Neural cell (in vitro differentiated cells): ENCODE results near the gene DEUP1. TPM values are rescaled to one million over a fixed set of nuclear protein-coding genes. Genes with fewer than 3 reads are reported as not detected.

ENCODE experiments used
- H2AFZ ChIP-seq: fragments of 200-600, 300-800 bp; sonication (generic), shearing (Covaris generic); 2 replicates; pipeline ENCODE4 v1.6.0; 2014; ENCODE audit warnings: low read depth, mild to moderate bottlenecking, antibody characterized with exemption, low read length, moderate library complexity
- H3F3A ChIP-seq: fragments of 200-600 bp; shearing (Covaris generic); 2 replicates; pipeline ENCODE4 v1.6.1; 2016; ENCODE audit warnings: mild to moderate bottlenecking, moderate library complexity, mixed read lengths, antibody characterized with exemption, low read length; ENCODE audit not compliant: insufficient read depth, poor library complexity, severe bottlenecking
- H3K27ac ChIP-seq: fragments of 200-600, 300-800 bp; sonication (generic), shearing (Covaris generic); 2 replicates; pipeline ENCODE4 v1.5.1; 2014; ENCODE audit warnings: mild to moderate bottlenecking, low read length, moderate library complexity
- H3K27me3 ChIP-seq: fragments of 300-800, 200-600 bp; sonication (generic), shearing (Covaris generic); 2 replicates; pipeline ENCODE4 v1.6.0; 2014; ENCODE audit warnings: mild to moderate bottlenecking, low read depth, low read length, moderate library complexity; ENCODE audit not compliant: insufficient read depth
- H3K36me3 ChIP-seq: fragments of 300-800, 200-600 bp; sonication (generic), shearing (Covaris generic); 2 replicates; pipeline ENCODE4 v1.5.1; 2014; ENCODE audit warnings: mild to moderate bottlenecking, antibody characterized with exemption, low read length, moderate library complexity; ENCODE audit not compliant: insufficient read depth
- H3K4me2 ChIP-seq: fragments of 300-800, 200-600 bp; sonication (generic), shearing (Covaris generic); 2 replicates; pipeline ENCODE4 v1.6.0; 2014; ENCODE audit warnings: mild to moderate bottlenecking, low read length
- H3K4me3 ChIP-seq: fragments of 300-800, 200-600 bp; sonication (generic), shearing (Covaris generic); 2 replicates; pipeline ENCODE4 v1.5.1; 2014; ENCODE audit warnings: mild to moderate bottlenecking, low read length, moderate library complexity
- H3K79me2 ChIP-seq: fragments of 200-600 bp; shearing (Covaris generic); replicated peaks from 2 replicates; pipeline ENCODE4 v1.6.0; 2014; ENCODE audit warnings: mild to moderate bottlenecking, low read length, moderate library complexity; ENCODE audit not compliant: insufficient read depth
- H3K9ac ChIP-seq: fragments of 300-800, 200-600 bp; sonication (generic), shearing (Covaris generic); 2 replicates; pipeline ENCODE4 v1.6.1; 2016; ENCODE audit warnings: mild to moderate bottlenecking, low read length, mixed read lengths
- H3K9me2 ChIP-seq: fragments of 200-600 bp; shearing (Covaris generic); 2 replicates; pipeline ENCODE4 v1.6.1; 2016; ENCODE audit warnings: mild to moderate bottlenecking, low read length, mixed read lengths; ENCODE audit not compliant: insufficient read depth
- H3K9me3 ChIP-seq: fragments of 200-600, 300-800 bp; sonication (generic), shearing (Covaris generic); 2 replicates; pipeline ENCODE4 v1.6.1; 2016; ENCODE audit warnings: mild to moderate bottlenecking, mixed run types, low read length, moderate library complexity, mixed read lengths
- H4K20me1 ChIP-seq: fragments of 200-600 bp; shearing (Covaris generic); 2 replicates; pipeline ENCODE4 v1.6.1; 2016; ENCODE audit warnings: mild to moderate bottlenecking, mixed run types; ENCODE audit not compliant: insufficient read depth
- EP300 ChIP-seq: fragments of 450-650 bp; conservative IDR thresholded peaks from 2 replicates; pipeline ENCODE4 v1.6.1; 2014; ENCODE audit warnings: antibody characterized with exemption, mild to moderate bottlenecking, moderate library complexity; ENCODE audit not compliant: poor library complexity, severe bottlenecking
- EZH2 ChIP-seq: fragments of 200-600, 300-800 bp; shearing (Covaris generic), sonication (generic); IDR thresholded peaks from 2 replicates; pipeline ENCODE4 v1.6.1; 2014; ENCODE audit warnings: antibody characterized with exemption, low read length, borderline replicate concordance, mild to moderate bottlenecking; ENCODE audit not compliant: insufficient read depth, poor library complexity, severe bottlenecking
- MXI1 ChIP-seq: fragments of 450-650 bp; conservative IDR thresholded peaks from 2 replicates; pipeline ENCODE4 v1.6.1; 2014; ENCODE audit warnings: antibody characterized with exemption, mild to moderate bottlenecking; ENCODE audit not compliant: poor library complexity, severe bottlenecking
- POLR2AphosphoS5 ChIP-seq: IDR thresholded peaks from 2 replicates; pipeline ENCODE4 v1.6.1; 2012
- RAD21 ChIP-seq: fragments of 450-650 bp; conservative IDR thresholded peaks from 2 replicates; pipeline ENCODE4 v1.6.1; 2014; ENCODE audit warnings: antibody characterized with exemption, mild to moderate bottlenecking, moderate library complexity
- SMC3 ChIP-seq: fragments of 450-650 bp; conservative IDR thresholded peaks from 2 replicates; pipeline ENCODE4 v1.6.1; 2014; ENCODE audit warnings: antibody characterized with exemption, mild to moderate bottlenecking, moderate library complexity; ENCODE audit not compliant: poor library complexity
- TAF1 ChIP-seq: IDR thresholded peaks from 2 replicates; pipeline ENCODE4 v1.6.1; 2012; ENCODE audit warnings: low read depth
- polyA plus RNA-seq: library from polyadenylated mRNA; depleted of rRNA; stranded (reverse); fragments of >200 nt; gene quantifications from 2 replicates; pipeline ENCODE4 v1.2.3, GENCODE V29; 2014
- TF ChIP-seq, protein P1 (sequence below): fragments of 450-650 bp; IDR thresholded peaks from 2 replicates; pipeline ENCODE4 v1.5.1; 2014; ENCODE audit warnings: antibody characterized with exemption, mild to moderate bottlenecking, moderate library complexity; ENCODE audit not compliant: poor library complexity, severe bottlenecking
- TF ChIP-seq, protein P2 (sequence below): IDR thresholded peaks from 2 replicates; pipeline ENCODE4 v1.6.1; 2012; ENCODE audit warnings: borderline replicate concordance

The DEUP1 gene
- polyA plus RNA-seq, 1 donor from 2014 or later: 0.46 TPM

DNA sequence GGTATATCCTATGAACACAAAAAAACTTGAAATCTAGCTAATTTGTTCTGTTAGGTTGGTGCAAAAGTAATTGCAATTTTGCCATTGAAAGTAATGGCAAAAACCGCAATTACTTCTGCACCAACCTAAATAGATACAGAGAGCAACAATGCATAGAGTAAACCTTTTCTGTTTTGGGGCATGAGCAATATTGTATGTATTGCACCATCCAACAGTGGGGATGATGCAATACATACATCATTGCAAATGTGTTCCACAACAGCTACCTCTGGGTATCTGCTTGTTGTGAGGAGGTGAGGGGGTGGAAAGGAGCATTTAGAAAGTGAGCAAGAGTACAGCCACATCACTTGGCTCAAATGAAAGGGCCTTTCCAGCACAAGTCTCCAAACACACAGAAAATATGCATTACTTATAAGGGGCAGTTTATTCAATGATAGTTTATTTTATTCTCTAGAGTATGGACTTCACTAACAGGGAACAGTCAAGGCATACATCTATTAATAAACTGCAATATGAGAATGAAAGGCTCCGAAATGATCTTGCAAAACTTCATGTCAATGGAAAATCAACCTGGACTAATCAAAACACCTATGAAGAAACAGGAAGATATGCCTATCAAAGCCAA is 77.3 kb downstream of the DEUP1 start:
- Histone ChIP-seq H3K36me3 (no peaks in the 10 kb centered on the region), H3K27me3 (no peaks in the 10 kb centered on the region), H3K4me2 (no peak overlapping the region), H3K27ac (no peak overlapping the region), H2AFZ (no peak overlapping the region), H3K4me3 (no peak overlapping the region), H3K79me2 (no peaks in the 10 kb centered on the region), H3F3A (no peaks in the 10 kb centered on the region), H4K20me1 (no peaks in the 10 kb centered on the region), H3K9me2 (no peaks in the 10 kb centered on the region), H3K9ac (no peak overlapping the region), H3K9me3 (no peaks in the 10 kb centered on the region)
- TF ChIP-seq TAF1: no peak
- TF ChIP-seq POLR2AphosphoS5: no peak
- no peak for TF ChIP-seq SMC3
- no peak for TF ChIP-seq MXI1
- TF ChIP-seq EZH2: no peak
- TF ChIP-seq, protein P1, sequence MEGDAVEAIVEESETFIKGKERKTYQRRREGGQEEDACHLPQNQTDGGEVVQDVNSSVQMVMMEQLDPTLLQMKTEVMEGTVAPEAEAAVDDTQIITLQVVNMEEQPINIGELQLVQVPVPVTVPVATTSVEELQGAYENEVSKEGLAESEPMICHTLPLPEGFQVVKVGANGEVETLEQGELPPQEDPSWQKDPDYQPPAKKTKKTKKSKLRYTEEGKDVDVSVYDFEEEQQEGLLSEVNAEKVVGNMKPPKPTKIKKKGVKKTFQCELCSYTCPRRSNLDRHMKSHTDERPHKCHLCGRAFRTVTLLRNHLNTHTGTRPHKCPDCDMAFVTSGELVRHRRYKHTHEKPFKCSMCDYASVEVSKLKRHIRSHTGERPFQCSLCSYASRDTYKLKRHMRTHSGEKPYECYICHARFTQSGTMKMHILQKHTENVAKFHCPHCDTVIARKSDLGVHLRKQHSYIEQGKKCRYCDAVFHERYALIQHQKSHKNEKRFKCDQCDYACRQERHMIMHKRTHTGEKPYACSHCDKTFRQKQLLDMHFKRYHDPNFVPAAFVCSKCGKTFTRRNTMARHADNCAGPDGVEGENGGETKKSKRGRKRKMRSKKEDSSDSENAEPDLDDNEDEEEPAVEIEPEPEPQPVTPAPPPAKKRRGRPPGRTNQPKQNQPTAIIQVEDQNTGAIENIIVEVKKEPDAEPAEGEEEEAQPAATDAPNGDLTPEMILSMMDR: no peak
- TF ChIP-seq, protein P2, sequence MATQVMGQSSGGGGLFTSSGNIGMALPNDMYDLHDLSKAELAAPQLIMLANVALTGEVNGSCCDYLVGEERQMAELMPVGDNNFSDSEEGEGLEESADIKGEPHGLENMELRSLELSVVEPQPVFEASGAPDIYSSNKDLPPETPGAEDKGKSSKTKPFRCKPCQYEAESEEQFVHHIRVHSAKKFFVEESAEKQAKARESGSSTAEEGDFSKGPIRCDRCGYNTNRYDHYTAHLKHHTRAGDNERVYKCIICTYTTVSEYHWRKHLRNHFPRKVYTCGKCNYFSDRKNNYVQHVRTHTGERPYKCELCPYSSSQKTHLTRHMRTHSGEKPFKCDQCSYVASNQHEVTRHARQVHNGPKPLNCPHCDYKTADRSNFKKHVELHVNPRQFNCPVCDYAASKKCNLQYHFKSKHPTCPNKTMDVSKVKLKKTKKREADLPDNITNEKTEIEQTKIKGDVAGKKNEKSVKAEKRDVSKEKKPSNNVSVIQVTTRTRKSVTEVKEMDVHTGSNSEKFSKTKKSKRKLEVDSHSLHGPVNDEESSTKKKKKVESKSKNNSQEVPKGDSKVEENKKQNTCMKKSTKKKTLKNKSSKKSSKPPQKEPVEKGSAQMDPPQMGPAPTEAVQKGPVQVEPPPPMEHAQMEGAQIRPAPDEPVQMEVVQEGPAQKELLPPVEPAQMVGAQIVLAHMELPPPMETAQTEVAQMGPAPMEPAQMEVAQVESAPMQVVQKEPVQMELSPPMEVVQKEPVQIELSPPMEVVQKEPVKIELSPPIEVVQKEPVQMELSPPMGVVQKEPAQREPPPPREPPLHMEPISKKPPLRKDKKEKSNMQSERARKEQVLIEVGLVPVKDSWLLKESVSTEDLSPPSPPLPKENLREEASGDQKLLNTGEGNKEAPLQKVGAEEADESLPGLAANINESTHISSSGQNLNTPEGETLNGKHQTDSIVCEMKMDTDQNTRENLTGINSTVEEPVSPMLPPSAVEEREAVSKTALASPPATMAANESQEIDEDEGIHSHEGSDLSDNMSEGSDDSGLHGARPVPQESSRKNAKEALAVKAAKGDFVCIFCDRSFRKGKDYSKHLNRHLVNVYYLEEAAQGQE: no peak
- no peak for TF ChIP-seq RAD21
- TF ChIP-seq EP300: no peak

DNA sequence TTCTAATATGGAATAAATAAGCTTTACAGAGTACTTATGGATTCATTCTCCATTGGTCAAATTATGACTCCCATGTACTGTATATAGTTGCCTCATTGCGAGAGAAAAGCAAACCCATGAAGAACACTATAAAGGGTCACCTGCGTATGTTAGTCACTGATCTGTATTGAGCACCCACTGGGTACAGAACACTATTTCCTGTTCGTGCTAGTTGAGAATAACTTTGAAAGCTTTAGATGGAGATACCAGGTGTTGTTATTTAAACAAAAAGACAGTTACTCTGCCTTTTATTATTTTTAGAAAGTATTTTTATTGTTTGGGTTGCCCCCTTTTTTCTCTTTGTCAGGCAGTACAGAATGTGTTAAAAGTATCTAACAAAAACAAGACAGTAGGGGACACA is 79.9 kb downstream of the DEUP1 start:
- no peak for TF ChIP-seq MXI1
- TF ChIP-seq EP300: no peak
- no peak for TF ChIP-seq TAF1
- no peak for TF ChIP-seq POLR2AphosphoS5
- TF ChIP-seq, protein P1: no peak
- no peak for TF ChIP-seq SMC3
- TF ChIP-seq EZH2: no peak
- no peak for TF ChIP-seq RAD21
- TF ChIP-seq, protein P2: no peak
- no peak overlapping the region for H2AFZ ChIP-seq
- no peaks in the 10 kb centered on the region for H3K9me2 ChIP-seq
- H3F3A ChIP-seq: no peaks in the 10 kb centered on the region
- no peaks in the 10 kb centered on the region for H3K79me2 ChIP-seq
- H3K9ac ChIP-seq: no peak overlapping the region
- no peaks in the 10 kb centered on the region for H3K36me3 ChIP-seq
- no peak overlapping the region for H3K27ac ChIP-seq
- H3K4me2 ChIP-seq: no peak overlapping the region
- H3K9me3 ChIP-seq: no peaks in the 10 kb centered on the region
- no peak overlapping the region for H3K4me3 ChIP-seq
- no peaks in the 10 kb centered on the region for H4K20me1 ChIP-seq
- H3K27me3 ChIP-seq: no peaks in the 10 kb centered on the region
